ENCODE data around the gene PPP1R15B.
A peak's percentile ranks its signal among the peaks of the same experiment; 100 is the strongest.

PPP1R15B gene

DNA sequence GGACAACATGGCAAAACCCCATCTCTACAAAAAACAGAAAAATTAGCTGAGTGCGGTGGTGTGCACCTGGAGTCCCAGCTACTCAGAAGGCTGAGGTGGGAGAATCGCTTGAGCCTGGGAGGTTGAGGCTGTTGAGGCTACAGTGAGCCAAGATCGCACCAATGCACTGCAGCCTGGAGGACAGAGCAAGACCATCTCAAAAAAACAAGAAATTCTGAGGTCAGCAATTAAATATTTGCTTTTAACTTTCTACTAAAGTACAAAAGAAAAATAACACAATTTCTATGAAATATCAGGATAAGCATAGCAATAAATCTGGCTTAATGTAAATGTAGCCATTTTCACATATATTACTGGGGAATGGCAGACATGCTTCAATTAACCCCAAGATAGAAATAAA lies 9.9 kb downstream of the PPP1R15B start:
- no peak for DNase-seq
- Histone ChIP-seq H3K4me3 (no peak overlapping the region), H3K4me1 (peaks cover 0 to 28% (median 18%) of the 10 kb centered on the region in 4 donors), H3K27me3 (no peaks in the 10 kb centered on the region), H3K27ac (no peak overlapping the region), H3K9me3 (no peaks in the 10 kb centered on the region), H3K36me3 (peaks cover 39 to 61% (median 57%) of the 10 kb centered on the region in 3 donors)
- intact Hi-C loops (cut with DNase I; ENCODE audit: low total_unique reads), result no loop called here
- TF ChIP-seq, protein P1, sequence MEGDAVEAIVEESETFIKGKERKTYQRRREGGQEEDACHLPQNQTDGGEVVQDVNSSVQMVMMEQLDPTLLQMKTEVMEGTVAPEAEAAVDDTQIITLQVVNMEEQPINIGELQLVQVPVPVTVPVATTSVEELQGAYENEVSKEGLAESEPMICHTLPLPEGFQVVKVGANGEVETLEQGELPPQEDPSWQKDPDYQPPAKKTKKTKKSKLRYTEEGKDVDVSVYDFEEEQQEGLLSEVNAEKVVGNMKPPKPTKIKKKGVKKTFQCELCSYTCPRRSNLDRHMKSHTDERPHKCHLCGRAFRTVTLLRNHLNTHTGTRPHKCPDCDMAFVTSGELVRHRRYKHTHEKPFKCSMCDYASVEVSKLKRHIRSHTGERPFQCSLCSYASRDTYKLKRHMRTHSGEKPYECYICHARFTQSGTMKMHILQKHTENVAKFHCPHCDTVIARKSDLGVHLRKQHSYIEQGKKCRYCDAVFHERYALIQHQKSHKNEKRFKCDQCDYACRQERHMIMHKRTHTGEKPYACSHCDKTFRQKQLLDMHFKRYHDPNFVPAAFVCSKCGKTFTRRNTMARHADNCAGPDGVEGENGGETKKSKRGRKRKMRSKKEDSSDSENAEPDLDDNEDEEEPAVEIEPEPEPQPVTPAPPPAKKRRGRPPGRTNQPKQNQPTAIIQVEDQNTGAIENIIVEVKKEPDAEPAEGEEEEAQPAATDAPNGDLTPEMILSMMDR (IDR thresholded peaks at IDR 0.05), result no peak

DNA sequence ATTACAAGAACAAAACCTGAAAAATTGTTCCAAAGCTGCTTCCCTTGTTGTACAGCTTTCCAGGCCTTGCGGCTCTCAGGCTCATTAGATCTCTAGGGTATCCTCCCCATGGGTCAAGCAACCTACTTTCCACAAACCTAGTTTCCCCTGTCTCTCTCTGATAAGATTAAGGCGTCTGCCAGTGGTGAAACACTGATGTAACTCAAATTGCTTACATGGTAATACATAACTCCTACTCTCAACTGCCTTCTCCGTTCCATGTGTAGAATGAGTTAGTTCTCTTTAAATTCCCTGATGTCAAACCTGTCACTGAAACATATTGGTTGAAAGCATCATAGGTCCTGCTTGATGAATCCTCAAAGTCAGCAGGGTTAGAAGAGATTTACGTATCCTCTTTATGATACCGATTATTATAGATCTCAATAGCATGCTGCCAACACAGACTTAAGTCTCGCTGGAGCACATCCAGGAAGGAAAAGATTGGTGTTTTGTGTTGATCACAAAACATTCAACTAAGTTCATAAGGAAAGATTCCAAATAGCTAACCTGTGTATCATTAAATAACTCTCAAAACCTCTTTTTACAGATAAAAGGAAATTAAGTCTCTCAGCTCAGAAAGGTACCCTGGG lies 10.6 kb downstream of the PPP1R15B start:
- intact Hi-C loops (cut with DNase I; ENCODE audit: low total_unique reads), result no loop called here
- Histone ChIP-seq H3K27ac (no peak overlapping the region), H3K9me3 (no peaks in the 10 kb centered on the region), H3K27me3 (no peaks in the 10 kb centered on the region), H3K4me3 (no peak overlapping the region), H3K36me3 (peaks cover 39 to 61% (median 57%) of the 10 kb centered on the region in 3 donors), H3K4me1 (peaks cover 0 to 21% (median 16%) of the 10 kb centered on the region in 4 donors)
- TF ChIP-seq, protein P1 (IDR thresholded peaks at IDR 0.05), result no peak
- DNase-seq, result no peak

DNA sequence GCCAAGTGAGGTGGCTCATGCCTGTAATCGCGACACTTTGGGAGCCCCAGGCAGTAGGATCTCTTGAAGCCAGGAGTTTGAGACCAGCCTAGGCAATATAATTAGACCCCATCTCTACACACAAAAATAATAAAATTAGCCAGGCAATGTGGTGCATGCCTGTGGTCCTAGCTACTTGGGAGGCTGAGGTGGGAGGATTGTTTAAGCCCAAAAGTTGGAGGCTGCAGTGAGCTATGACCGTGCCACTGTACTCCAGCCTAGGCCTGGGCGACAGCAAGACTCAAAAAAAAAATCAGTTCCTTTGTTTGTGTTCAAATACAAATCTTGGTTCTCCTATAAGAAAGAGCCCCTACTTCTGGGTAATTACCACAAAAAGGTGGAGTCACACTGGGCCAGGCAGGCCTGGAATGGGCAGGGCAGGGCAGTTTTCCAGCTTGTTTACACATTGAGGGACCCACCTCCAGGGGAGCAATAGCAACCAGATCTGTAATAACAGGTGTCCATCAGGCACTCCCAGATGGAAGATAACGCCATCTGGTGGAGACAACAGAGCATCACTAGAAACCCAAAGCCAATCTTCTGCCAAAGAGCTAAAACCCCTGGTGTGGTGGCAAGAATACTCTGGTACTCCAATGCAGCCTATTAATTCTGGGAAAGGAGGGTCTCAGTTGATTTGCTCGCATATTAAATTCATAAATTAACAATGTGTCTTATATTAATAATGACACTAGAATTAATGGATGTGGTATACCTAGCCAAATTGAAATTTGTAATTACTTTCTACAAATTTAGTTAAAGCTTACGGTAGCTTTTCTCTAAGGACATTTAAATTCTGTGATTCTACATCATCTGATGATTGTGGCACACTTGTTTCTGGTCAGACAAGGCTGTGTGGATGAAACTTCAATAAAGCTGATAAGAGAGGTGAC lies 13.2 kb downstream of the PPP1R15B start:
- Histone ChIP-seq H3K27ac (no peak overlapping the region), H3K36me3 (peaks cover 29 to 39% (median 38%) of the 10 kb centered on the region in 3 donors)
- no peak for DNase-seq

DNA sequence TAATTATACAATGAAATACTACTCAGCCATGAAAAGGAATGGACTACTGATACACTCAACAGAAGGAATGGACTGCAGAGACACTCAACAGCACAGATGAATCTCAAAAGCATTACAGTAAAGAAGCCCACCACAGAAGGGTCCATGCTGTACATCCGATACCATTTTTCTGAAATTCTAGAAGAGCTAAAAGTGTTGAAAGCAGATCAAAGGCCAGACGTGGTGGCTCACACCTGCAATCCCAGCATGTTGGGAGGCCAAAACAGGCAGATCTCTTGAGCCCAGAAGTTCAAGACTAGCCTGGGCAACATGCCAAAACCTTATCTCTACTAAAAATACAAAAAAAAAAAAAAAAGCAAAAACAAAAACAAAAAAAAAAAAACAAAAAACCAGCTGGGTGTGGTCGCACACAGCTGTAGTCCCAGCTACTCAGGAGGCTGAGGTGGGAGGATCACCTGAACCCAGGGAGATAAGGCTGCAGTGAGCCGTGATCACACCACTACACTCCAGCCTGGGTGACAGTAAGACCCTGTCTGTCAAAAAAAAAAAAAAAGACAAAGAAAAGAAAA lies 15.5 kb downstream of the PPP1R15B start:
- Histone ChIP-seq H3K36me3 (peaks cover 16 to 27% (median 22%) of the 10 kb centered on the region in 3 donors), H3K27ac (no peak overlapping the region), H3K4me1 (no peaks in the 10 kb centered on the region), H3K27me3 (no peaks in the 10 kb centered on the region), H3K4me3 (no peak overlapping the region), H3K9me3 (no peaks in the 10 kb centered on the region)
- no peak for DNase-seq
- intact Hi-C loops (cut with DNase I; ENCODE audit: low total_unique reads), result no loop called here
- TF ChIP-seq, protein P1 (IDR thresholded peaks at IDR 0.05), result no peak

More for the DNA sequence above, 13.2 kb downstream of the PPP1R15B start:
- no peaks in the 10 kb centered on the region for H3K27me3 ChIP-seq
- TF ChIP-seq, protein P1 (IDR thresholded peaks at IDR 0.05), result peak; percentile 58 to 70
- H3K4me1 ChIP-seq, result no peaks in the 10 kb centered on the region
- no peaks in the 10 kb centered on the region for H3K9me3 ChIP-seq
- H3K4me3 ChIP-seq, result no peak overlapping the region
- intact Hi-C loops (cut with DNase I; ENCODE audit: low total_unique reads), result no loop called here

DNA sequence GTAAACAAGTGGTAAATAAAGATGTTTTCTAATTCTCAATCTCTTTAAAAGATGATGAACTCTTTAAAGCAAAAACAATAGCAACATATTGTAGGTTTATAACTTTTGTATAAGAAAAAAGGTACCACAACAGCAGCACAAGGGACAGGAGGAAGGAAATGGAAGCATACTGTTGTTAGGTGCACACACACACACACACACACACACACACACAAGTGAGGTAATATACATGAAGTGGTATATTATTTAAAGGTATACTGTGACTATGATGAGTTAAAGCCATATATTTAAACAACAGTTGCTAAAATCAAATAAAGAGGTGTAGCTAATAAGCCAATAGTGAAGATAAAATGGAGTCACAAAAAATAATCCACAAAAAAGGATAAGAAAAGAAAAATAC lies 20.0 kb downstream of the PPP1R15B start:
- TF ChIP-seq, protein P1 (IDR thresholded peaks at IDR 0.05), result no peak
- intact Hi-C loops (cut with DNase I; ENCODE audit: low total_unique reads), result no loop called here
- Histone ChIP-seq H3K4me1 (no peaks in the 10 kb centered on the region), H3K27me3 (no peaks in the 10 kb centered on the region), H3K4me3 (no peak overlapping the region), H3K36me3 (no peaks in the 10 kb centered on the region), H3K9me3 (no peaks in the 10 kb centered on the region), H3K27ac (no peak overlapping the region)
- DNase-seq, result no peak

All from tibial artery (tissue), 4 donors.